Trophoblast cell (in vitro differentiated cells and primary cell): ENCODE results near the gene MYBBP1A.

ENCODE experiments used
- DNase-seq, 2 donors: peaks; one replicate each; pipeline ENCODE4 v3.0.0-alpha.2; 2016
- H2AFZ ChIP-seq: 2 replicates; pipeline ENCODE4 v1.6.1; 2013; ENCODE audit warnings: low read length, moderate library complexity, mild to moderate bottlenecking; ENCODE audit not compliant: insufficient read depth, poor library complexity
- H2AK5ac ChIP-seq: 2 replicates; pipeline ENCODE4 v1.6.1; 2013; ENCODE audit warnings: mild to moderate bottlenecking, low read length
- H2BK120ac ChIP-seq: 2 replicates; pipeline ENCODE4 v1.6.1; 2013; ENCODE audit warnings: low read length, mild to moderate bottlenecking, moderate library complexity; ENCODE audit not compliant: insufficient read depth, poor library complexity
- H2BK12ac ChIP-seq: 2 replicates; pipeline ENCODE4 v1.6.1; 2013; ENCODE audit warnings: mild to moderate bottlenecking, low read length, moderate library complexity
- H2BK5ac ChIP-seq: 2 replicates; pipeline ENCODE4 v1.6.1; 2013; ENCODE audit warnings: low read length, low read depth, moderate library complexity, mild to moderate bottlenecking; ENCODE audit not compliant: poor library complexity
- H3K14ac ChIP-seq: 2 replicates; pipeline ENCODE4 v1.6.1; 2013; ENCODE audit warnings: mild to moderate bottlenecking, low read length
- H3K18ac ChIP-seq: 2 replicates; pipeline ENCODE4 v1.6.1; 2013; ENCODE audit warnings: mild to moderate bottlenecking, low read length
- H3K23ac ChIP-seq: 2 replicates; pipeline ENCODE4 v1.6.1; 2013; ENCODE audit warnings: low read length
- H3K27ac ChIP-seq: 2 replicates; pipeline ENCODE4 v1.5.1; 2013; ENCODE audit warnings: low read depth, mild to moderate bottlenecking, inconsistent platforms, low read length, moderate library complexity
- H3K27me3 ChIP-seq: 2 replicates; pipeline ENCODE4 v1.6.1; 2013; ENCODE audit warnings: inconsistent platforms, mild to moderate bottlenecking, low read length, moderate library complexity; ENCODE audit not compliant: insufficient read depth
- H3K36me3 ChIP-seq, 2 experiments: 1 replicate in 1 of 2; 2 replicates in 1 of 2; pipeline ENCODE4 v1.6.1; 2013; ENCODE audit warnings: low read length in 2 of 2, mild to moderate bottlenecking in 2 of 2, moderate library complexity in 1 of 2; ENCODE audit not compliant: insufficient read depth in 2 of 2, control insufficient read depth in 1 of 2
- H3K4ac ChIP-seq: 2 replicates; pipeline ENCODE4 v1.6.1; 2013; ENCODE audit warnings: low read depth, mild to moderate bottlenecking, low read length, moderate library complexity
- H3K4me1 ChIP-seq, 2 experiments: 1 replicate in 1 of 2; 2 replicates in 1 of 2; pipeline ENCODE4 v1.6.1; 2013; ENCODE audit warnings: low read length in 2 of 2, mild to moderate bottlenecking in 2 of 2, moderate library complexity in 1 of 2; ENCODE audit not compliant: insufficient read depth in 2 of 2, control insufficient read depth in 1 of 2
- H3K4me2 ChIP-seq: 2 replicates; pipeline ENCODE4 v1.6.1; 2013; ENCODE audit warnings: inconsistent platforms, mild to moderate bottlenecking, low read length, moderate library complexity
- H3K4me3 ChIP-seq: 2 replicates; pipeline ENCODE4 v1.5.1; 2013; ENCODE audit warnings: mild to moderate bottlenecking, low read depth, low read length, inconsistent platforms
- H3K79me1 ChIP-seq: one replicate; pipeline ENCODE4 v1.6.1; 2013; ENCODE audit warnings: low read length
- H3K79me2 ChIP-seq: 2 replicates; pipeline ENCODE4 v1.6.1; 2013; ENCODE audit warnings: low read length, mild to moderate bottlenecking; ENCODE audit not compliant: control insufficient read depth, insufficient read depth, poor library complexity
- H3K9ac ChIP-seq: 2 replicates; pipeline ENCODE4 v1.6.1; 2013; ENCODE audit warnings: mild to moderate bottlenecking, low read length
- H3K9me3 ChIP-seq: 2 replicates; pipeline ENCODE4 v1.6.1; 2013; ENCODE audit warnings: low read depth, mild to moderate bottlenecking, control low read depth, inconsistent platforms, low read length; ENCODE audit not compliant: insufficient read depth
- H4K12ac ChIP-seq: 2 replicates; pipeline ENCODE4 v1.6.1; 2013; ENCODE audit warnings: low read depth, mild to moderate bottlenecking, low read length, moderate library complexity
- H4K8ac ChIP-seq: 2 replicates; pipeline ENCODE4 v1.6.1; 2013; ENCODE audit warnings: low read depth, mild to moderate bottlenecking, low read length, moderate library complexity
- H4K91ac ChIP-seq: one replicate; pipeline ENCODE4 v1.6.1; 2013; ENCODE audit warnings: low read depth, mild to moderate bottlenecking, low read length, moderate library complexity
- WGBS: extraction: QIAGEN DNeasy Blood & Tissue Kit; methylation state at CpG from one replicate; pipeline ENCODE4 v1.1.7; 2013; ENCODE audit warnings: missing lambda C conversion rate; ENCODE audit not compliant: insufficient read length, insufficient coverage; ENCODE audit errors: extremely low coverage; 5-methylcytosine and 5-hydroxymethylcytosine counted together

The MYBBP1A gene

GRCh38 chr17:4559139-4559791, 4.1 kb upstream of the MYBBP1A start:
- no peak overlapping the region for H4K12ac ChIP-seq
- H2AK5ac ChIP-seq, result no peak overlapping the region
- no peak overlapping the region for H3K27ac ChIP-seq
- DNase-seq, result no peak
- WGBS, result no CpG with 5 or more reads among the region's 17 CpGs
- H3K9ac ChIP-seq, result no peak overlapping the region
- no peak overlapping the region for H3K4ac ChIP-seq
- H3K4me2 ChIP-seq, result no peak overlapping the region
- no peaks in the 10 kb centered on the region for H3K36me3 ChIP-seq
- H2BK120ac ChIP-seq, result no peak overlapping the region
- H3K23ac ChIP-seq, result no peak overlapping the region
- H3K14ac ChIP-seq, result no peak overlapping the region
- H3K79me1 ChIP-seq, result peaks cover 8% of the 10 kb centered on the region
- H3K27me3 ChIP-seq, result no peaks in the 10 kb centered on the region
- no peak overlapping the region for H4K91ac ChIP-seq
- no peak overlapping the region for H3K18ac ChIP-seq
- H2AFZ ChIP-seq, result no peak overlapping the region
- no peak overlapping the region for H4K8ac ChIP-seq
- H3K4me3 ChIP-seq, result no peak overlapping the region
- H2BK5ac ChIP-seq, result no peak overlapping the region
- H3K79me2 ChIP-seq, result peaks cover 8% of the 10 kb centered on the region
- H3K9me3 ChIP-seq, result no peaks in the 10 kb centered on the region
- peaks cover 20 to 25% of the 10 kb centered on the region in 2 experiments for H3K4me1 ChIP-seq
- no peak overlapping the region for H2BK12ac ChIP-seq

GRCh38 chr17:4558347-4558971, 3.3 kb upstream of the MYBBP1A start:
- Histone ChIP-seq H3K27me3 (no peaks in the 10 kb centered on the region), H3K9me3 (no peaks in the 10 kb centered on the region), H4K12ac (no peak overlapping the region), H2BK5ac (no peak overlapping the region), H3K14ac (no peak overlapping the region), H3K79me1 (peaks cover 8% of the 10 kb centered on the region), H3K4me1 (peaks cover 27 to 30% of the 10 kb centered on the region in 2 experiments), H2BK120ac (no peak overlapping the region), H3K4ac (no peak overlapping the region), H2BK12ac (no peak overlapping the region), H2AK5ac (no peak overlapping the region), H2AFZ (no peak overlapping the region), H3K36me3 (peaks cover 0 to 4% of the 10 kb centered on the region in 2 experiments), H3K9ac (no peak overlapping the region), H3K79me2 (peaks cover 8% of the 10 kb centered on the region), H3K23ac (no peak overlapping the region), H4K8ac (no peak overlapping the region), H3K4me3 (no peak overlapping the region), H4K91ac (no peak overlapping the region), H3K4me2 (no peak overlapping the region), H3K18ac (no peak overlapping the region), H3K27ac (no peak overlapping the region)
- DNase-seq, result no peak
- WGBS, result no CpG with 5 or more reads among the region's 24 CpGs

DNA sequence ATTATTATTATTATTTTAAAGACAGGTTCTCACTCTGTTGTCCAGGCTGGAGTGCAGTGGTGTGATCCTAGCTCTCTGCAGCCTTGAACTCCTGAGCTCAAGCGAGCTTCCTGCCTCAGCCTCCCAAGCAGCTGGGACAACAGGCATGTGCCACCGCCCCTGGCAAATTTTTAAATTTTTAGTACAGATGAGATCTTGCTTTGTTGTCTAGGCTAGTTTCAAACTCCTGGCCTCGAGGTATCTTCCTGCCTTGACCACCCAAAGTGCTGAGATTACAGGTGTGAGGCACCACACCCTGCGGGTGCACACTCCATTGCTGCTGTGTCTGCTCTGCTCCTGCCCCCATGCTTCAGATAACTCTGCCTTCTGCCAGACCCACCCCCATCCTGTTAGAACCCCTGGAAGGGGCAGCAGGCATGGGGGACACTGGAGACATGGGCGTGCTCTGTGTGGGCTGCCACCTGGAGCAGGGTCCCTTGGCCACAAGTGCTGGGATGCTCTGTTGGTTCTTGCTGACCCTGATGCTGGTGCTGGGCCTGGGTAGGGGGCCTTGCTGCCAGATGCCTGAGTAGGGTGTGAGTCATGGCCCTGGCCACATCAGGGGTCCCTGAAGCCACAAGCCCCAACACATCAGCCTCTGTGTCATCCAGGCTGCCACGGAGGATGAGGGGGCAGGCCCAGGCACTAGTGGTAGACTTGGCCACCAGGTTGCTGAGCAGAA, 2.6 kb upstream of the MYBBP1A start:
- Histone ChIP-seq H4K12ac (no peak overlapping the region), H2BK12ac (no peak overlapping the region), H3K9ac (no peak overlapping the region), H3K9me3 (no peaks in the 10 kb centered on the region), H2AK5ac (peak overlapping the region; percentile 30), H3K14ac (peak overlapping the region; percentile 11), H4K91ac (no peak overlapping the region), H2BK120ac (no peak overlapping the region), H3K79me1 (peaks cover 8% of the 10 kb centered on the region), H3K79me2 (peaks cover 8% of the 10 kb centered on the region), H3K4me1 (peaks cover 27 to 30% of the 10 kb centered on the region in 2 experiments), H3K4ac (no peak overlapping the region), H3K23ac (no peak overlapping the region), H3K4me3 (no peak overlapping the region), H3K4me2 (no peak overlapping the region), H3K36me3 (peaks cover 3 to 7% of the 10 kb centered on the region in 2 experiments), H2AFZ (no peak overlapping the region), H3K27ac (no peak overlapping the region), H3K27me3 (no peaks in the 10 kb centered on the region), H4K8ac (no peak overlapping the region), H3K18ac (no peak overlapping the region), H2BK5ac (no peak overlapping the region)
- DNase-seq, result peak; percentile 79 to 96
- WGBS, result no CpG with 5 or more reads among the region's 6 CpGs

GRCh38 chr17:4556996-4557395, 1.8 kb upstream of the MYBBP1A start:
- no peaks in the 10 kb centered on the region for H3K9me3 ChIP-seq
- no peak overlapping the region for H4K12ac ChIP-seq
- H2BK5ac ChIP-seq, result no peak overlapping the region
- no peak overlapping the region for H2AFZ ChIP-seq
- H3K9ac ChIP-seq, result no peak overlapping the region
- H3K27me3 ChIP-seq, result no peaks in the 10 kb centered on the region
- peaks cover 27 to 30% of the 10 kb centered on the region in 2 experiments for H3K4me1 ChIP-seq
- WGBS, result no CpG with 5 or more reads among the region's 4 CpGs
- H3K4ac ChIP-seq, result no peak overlapping the region
- no peak overlapping the region for H3K4me3 ChIP-seq
- no peak overlapping the region for H3K18ac ChIP-seq
- peaks cover 9 to 11% of the 10 kb centered on the region in 2 experiments for H3K36me3 ChIP-seq
- no peak overlapping the region for H3K27ac ChIP-seq
- peaks cover 8% of the 10 kb centered on the region for H3K79me1 ChIP-seq
- peak overlapping the region; percentile 25 for H4K8ac ChIP-seq
- peak overlapping the region; percentile 1 for H2BK12ac ChIP-seq
- no peak overlapping the region for H2BK120ac ChIP-seq
- H3K14ac ChIP-seq, result no peak overlapping the region
- no peak overlapping the region for H3K23ac ChIP-seq
- H3K4me2 ChIP-seq, result no peak overlapping the region
- peak overlapping the region; percentile 33 for H4K91ac ChIP-seq
- peak; percentile 78 to 91 for DNase-seq
- peaks cover 8% of the 10 kb centered on the region for H3K79me2 ChIP-seq
- no peak overlapping the region for H2AK5ac ChIP-seq
